Activated naive CD4-positive, alpha-beta T cell treated with anti-CD3 and anti-CD28 coated beads, Interleukin-2, amount 50 U/mL, for 24 hours (primary cell): Measurements from ENCODE around the gene NBEAL1.

Source experiments
- H3K27ac Mint-ChIP-seq: one replicate; pipeline ENCODE4 v1.8.0; 2021; ENCODE audit warnings: mild to moderate bottlenecking, mixed read lengths
- H3K27me3 Mint-ChIP-seq: one replicate; pipeline ENCODE4 v1.8.0; 2021; ENCODE audit warnings: mixed read lengths
- H3K36me3 Mint-ChIP-seq: one replicate; pipeline ENCODE4 v1.8.0; 2021; ENCODE audit warnings: mixed read lengths
- H3K4me1 Mint-ChIP-seq: one replicate; pipeline ENCODE4 v1.8.0; 2021; ENCODE audit warnings: mixed read lengths
- H3K4me3 Mint-ChIP-seq: one replicate; pipeline ENCODE4 v1.8.0; 2021; ENCODE audit warnings: mild to moderate bottlenecking, mixed read lengths
- H3K9me3 Mint-ChIP-seq: one replicate; pipeline ENCODE4 v1.8.0; 2021; ENCODE audit warnings: mixed read lengths

Gene NBEAL1

DNA sequence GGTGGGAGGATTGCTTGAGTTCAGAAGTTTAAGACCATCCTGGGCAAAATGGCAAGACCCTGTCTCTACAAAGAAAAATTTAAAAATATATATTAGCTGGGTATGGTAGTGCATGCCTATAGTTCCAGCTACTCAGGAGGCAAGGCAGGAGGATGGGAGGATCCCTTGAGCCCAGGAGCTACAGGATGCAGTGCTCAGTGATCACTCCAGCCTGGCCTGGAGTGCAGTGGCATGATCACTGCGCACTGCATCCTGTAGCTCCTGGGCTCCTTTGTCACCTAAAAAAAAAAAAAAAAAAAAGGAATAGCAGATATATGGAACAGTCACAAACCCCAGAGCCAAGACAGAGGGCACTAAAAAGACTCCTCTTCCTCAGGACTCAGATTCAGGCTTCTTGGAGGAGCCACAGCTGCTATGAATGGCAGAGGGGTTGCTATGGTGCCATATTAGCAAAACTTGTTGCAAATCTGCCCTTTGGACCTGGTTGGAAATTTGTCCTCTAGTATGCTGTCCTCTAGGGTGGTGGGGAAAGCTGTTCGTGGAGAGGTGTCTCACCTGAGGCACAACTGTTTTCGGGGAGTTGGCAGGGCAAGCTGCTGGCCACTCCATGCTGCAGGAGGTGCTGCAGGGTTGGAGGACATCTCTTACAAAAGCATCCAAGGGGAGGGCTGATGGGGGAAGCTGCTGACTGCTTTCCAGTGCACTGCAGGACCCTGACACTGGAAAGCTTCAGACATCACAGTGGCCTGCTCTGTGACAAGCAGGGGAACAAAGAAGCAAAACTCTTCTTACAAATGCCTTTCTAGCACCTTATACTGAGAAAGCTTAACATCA, 246.9 kb downstream of the NBEAL1 start:
- H3K9me3 Mint-ChIP-seq: no peaks in the 10 kb centered on the region

More for the DNA sequence above, 246.9 kb downstream of the NBEAL1 start:
- Mint-ChIP-seq H3K4me1 (peaks cover 18% of the 10 kb centered on the region), H3K4me3 (no peak overlapping the region), H3K27me3 (no peaks in the 10 kb centered on the region), H3K36me3 (peaks cover 13% of the 10 kb centered on the region), H3K27ac (no peak overlapping the region)
